ENCODE results near the gene ACAA2.
"Not testable (repeated sequence)": the region's sequence is repeated elsewhere in the genome, so short reads cannot be mapped to it uniquely, and the experiment has no call there.

Gene ACAA2

GRCh38 chr18:49844903-49845302 is 31.6 kb upstream of the ACAA2 start:
- DNase-seq (ENCODE audit: low read depth in 3 of 3): no peak

DNA sequence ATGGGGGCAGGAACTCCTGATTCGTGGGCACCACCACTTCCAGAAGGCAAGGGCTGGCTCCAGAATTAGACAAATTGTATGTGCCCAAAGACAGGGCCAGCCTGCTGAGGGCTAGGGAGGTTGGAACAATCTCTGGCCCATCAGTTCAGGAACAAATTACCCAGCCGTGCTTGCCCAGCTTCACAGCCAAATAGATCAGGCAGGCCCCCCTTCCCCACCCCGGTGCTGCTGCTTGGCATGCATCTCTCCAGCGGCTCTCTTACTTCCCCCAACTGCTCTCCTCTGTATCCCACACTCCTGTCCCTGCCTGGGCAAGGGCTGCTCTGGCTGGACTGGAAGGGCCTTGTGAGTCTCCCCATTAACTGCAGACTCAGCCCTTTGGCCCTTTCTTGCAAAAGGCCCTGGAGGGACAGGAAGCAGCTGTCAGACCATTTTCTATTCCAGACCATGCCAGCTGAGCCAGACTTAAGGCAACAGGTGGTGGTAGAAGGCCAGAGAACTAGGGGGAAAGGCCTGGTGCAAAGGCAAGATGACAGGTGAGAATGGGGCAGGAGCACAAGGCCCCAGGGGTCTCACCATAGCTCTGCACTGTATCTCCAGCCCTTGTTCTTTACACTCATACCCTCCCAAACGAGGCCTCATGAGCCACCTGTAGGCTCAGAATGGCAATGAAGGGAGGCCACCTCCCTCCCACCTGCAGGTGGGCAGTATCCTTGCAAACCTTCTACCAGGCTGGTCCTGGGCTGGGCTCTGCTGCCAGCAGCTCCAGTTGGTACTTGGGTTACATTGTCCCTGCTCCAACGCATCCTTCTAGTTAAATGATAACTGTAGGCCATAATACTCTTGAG is 30.7 kb upstream of the ACAA2 start:
- no peak for DNase-seq (ENCODE audit: low read depth in 3 of 3)

DNA sequence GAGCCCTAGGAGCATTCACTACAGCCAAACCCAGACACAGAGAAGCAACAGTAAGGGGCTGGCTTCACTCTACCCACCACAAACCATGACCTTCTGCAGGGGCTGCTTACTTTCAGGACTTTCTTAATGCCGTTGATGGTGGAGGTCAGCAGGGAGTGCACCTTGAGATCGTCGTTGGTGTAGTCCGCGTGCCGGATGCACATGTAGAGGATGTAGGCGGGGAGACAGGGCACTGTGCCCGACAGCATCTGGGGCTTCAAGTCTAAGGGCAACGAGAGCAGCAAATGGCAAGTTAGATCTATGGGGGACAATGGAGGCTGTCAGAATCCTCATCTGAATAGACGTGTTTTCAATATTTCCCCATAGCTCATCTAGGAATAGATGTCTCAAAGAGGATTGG is 29.8 kb upstream of the ACAA2 start:
- no peak for DNase-seq (ENCODE audit: low read depth in 3 of 3)

- no peak for DNase-seq (ENCODE audit: low read depth in 3 of 3)
Observed at GRCh38 chr18:49842656-49843055, 29.3 kb upstream of the ACAA2 start.

- DNase-seq (ENCODE audit: low read depth in 3 of 3): no peak
Observed at GRCh38 chr18:49841236-49842217, 28.2 kb upstream of the ACAA2 start.

DNA sequence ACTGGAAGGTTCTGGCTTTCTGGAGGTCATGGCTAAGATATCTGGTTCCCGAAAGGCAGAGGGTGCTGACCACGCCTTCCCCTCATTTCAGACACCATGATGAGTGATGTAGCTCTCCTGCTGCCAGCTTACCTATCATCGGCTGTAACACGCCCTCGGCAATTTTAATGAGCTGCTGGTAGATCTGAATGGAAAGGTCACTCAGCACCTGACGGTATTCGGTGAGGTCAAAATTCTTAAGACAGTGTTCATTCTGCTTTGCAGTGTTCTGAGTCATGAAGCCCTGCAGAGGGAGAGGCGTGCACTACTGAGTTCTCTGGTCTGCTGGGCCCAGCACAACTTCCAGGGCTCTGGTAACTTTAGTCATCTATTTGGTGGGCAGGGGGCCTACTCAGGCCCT is 25.7 kb upstream of the ACAA2 start:
- no peak for DNase-seq (ENCODE audit: low read depth in 3 of 3)

- no peak for DNase-seq (ENCODE audit: low read depth in 3 of 3)
Observed at GRCh38 chr18:49838381-49838780, 25.0 kb upstream of the ACAA2 start.

- DNase-seq (ENCODE audit: low read depth in 3 of 3): no peak
Observed at GRCh38 chr18:49837889-49838288, 24.6 kb upstream of the ACAA2 start.

DNA sequence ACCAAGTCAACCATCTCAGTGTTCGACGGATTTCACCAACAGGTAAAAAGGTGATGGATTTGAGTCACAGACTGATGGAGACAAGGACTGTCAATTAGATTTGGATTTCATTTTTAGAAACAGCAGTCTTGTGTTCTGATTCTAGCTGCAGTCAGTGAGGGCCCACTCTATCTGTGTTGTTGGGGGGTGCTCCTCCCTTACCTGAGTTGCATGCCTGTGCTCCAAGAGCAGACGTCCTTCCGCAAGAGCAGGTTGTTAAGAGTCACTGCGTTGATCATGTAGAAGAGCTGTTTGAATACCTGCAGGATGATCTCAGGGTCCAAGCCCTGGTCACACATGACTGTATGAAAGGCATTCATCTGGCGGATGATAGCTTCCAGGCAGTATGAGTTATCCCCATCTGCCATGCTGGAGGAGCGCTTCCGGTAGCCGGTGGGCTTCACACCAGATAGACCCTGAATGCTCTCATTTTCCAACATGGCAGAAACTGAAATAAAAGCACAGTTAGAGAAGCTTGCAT is 24.0 kb upstream of the ACAA2 start:
- not testable (repeated sequence) for DNase-seq (ENCODE audit: low read depth in 3 of 3)

DNA sequence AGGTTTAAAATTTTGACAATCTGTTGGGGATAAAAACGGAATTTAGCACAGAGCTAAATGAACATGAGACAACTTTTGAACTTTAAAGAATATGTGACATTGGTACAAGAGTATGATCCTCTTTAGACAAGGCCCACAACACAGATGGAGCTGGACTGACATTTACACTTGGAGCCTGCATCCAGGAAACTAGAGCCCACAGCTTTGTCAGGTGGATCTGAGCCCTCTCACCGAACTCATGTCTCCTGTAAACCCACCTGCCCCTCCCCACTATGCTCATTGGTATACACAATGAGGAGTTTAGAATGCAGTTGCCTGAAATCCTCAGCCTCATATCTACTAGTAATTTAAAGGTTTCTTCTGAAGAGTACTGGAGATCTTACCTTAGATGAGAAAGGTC is 22.1 kb upstream of the ACAA2 start:
- no peak for DNase-seq (ENCODE audit: low read depth in 3 of 3)

DNA sequence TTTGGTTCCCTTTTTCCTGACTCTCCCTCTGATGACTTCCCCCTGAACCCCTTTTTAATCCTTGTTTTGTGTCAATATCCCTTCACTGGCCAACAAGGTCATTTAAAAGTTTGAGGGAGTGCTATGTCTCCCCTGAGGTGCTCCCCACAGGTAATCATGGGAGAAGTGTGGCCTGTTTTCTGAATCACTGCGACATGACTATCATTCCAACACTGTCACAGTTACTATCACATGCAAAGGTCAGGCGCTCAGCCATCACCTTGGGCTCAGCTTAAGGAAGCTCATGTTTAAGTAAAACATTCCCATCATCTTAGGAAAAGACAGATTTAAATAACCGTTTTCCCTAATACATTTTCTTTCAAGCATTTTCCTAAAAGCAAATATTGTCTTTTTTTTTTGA is 20.9 kb upstream of the ACAA2 start:
- no peak for DNase-seq (ENCODE audit: low read depth in 3 of 3)

GRCh38 chr18:49833814-49834213 is 20.5 kb upstream of the ACAA2 start:
- no peak for DNase-seq (ENCODE audit: low read depth in 3 of 3)

DNA sequence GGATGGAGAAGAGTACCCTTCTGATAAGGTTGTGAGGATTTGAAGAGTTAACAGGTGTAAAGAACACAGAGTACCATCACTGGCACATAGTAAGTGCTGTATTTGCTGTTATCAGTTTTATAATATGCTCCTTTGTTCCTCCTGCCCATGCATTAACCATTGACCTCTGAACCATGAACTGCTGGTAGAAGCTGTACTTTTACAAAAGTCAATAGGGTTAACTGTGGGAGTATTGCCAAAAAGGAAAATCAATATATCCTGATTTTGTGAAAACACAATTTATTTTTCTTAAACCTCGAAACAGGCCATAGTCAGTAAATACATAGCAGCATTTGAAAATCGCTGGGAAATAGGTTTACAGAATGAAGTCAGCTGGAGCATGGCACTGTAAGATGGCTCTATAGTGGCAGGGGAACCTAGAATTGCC is 18.9 kb upstream of the ACAA2 start:
- DNase-seq (ENCODE audit: low read depth in 3 of 3): no peak

GRCh38 chr18:49827996-49828395 is 14.7 kb upstream of the ACAA2 start:
- no peak for DNase-seq (ENCODE audit: low read depth in 3 of 3)

- peak in 2 of 3 donors; percentile 20 to 31 for DNase-seq (ENCODE audit: low read depth in 3 of 3)
Observed at GRCh38 chr18:49819823-49820671, 6.7 kb upstream of the ACAA2 start.

GRCh38 chr18:49819071-49819662 is 5.8 kb upstream of the ACAA2 start:
- no peak for DNase-seq (ENCODE audit: low read depth in 3 of 3)

- no peak for DNase-seq (ENCODE audit: low read depth in 3 of 3)
Observed at GRCh38 chr18:49817947-49818346, 4.6 kb upstream of the ACAA2 start.

GRCh38 chr18:49815927-49816326 is 2.6 kb upstream of the ACAA2 start:
- no peak for DNase-seq (ENCODE audit: low read depth in 3 of 3)

DNA sequence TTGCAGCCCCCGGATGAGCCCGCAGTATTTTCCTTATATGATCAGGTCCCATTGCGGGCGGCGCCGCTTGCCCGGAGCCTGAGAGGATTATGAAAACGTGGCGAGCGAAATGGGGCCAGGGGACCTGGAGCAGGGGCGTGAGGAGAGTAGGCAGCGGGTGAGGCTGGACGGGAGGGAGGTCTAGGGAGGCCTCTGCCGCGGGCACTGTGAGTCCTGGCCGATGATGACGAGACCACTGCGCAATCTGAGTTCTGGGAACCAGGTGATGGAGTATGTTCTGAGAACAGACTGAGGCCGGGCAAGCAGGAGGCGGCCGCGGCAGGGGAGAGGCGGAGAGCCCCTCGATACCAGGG is 790 bp upstream of the ACAA2 start:
- peak; percentile 29 to 59 (median 44) for DNase-seq (ENCODE audit: low read depth in 3 of 3)

DNA sequence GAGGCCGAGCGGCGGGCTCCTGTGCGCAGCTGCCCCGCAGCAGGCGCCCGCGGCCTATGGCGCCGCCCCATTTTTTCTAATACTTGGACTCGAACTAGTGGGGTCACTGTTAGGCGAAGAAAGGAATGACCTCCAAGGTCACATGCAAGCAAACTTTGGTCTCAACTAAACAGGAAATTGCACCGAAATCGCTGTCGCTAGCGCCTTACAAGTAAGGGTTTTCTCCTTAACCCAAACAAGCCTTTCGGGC is 339 bp downstream of the ACAA2 start:
- no peak for DNase-seq (ENCODE audit: low read depth in 3 of 3)

DNA sequence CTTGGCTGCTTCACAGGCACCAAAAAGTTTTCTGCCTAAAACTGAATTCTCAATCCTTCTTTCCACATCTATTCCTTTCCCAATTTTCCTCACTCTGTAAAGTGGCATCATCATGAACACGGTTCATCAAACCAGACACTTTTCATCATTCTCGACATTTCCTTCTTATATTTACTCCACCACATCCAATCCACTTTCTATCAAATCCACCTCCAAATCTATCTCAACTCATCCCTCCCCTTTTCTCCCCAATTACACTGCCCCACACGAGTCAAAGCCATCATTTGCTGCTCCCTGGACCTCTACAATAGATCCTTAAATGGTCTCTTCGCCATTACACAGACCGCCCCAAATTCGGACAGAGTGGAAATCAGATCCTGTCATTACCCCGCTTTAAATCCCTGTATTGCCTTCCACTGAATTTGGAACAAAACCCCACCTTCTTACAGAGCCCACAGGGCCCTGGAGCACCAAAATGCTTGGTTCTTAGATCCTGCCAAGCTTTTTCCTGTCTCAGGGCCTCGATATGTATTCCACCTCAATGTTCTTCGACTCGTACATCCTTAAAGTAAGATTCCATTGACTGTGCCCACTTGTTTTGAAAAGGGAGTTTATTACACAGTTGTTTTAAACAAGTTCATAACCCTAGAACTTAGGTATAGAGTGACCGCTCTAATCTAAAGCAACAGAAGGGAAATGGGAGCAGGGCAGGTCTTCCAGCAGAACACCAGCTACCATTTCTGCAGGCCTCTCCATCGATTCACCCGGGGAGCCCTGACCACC is 856 bp downstream of the ACAA2 start:
- DNase-seq (ENCODE audit: low read depth in 3 of 3): no peak

All from stimulated activated CD4-positive, alpha-beta T cell treated with anti-CD3 and anti-CD28 coated beads, TNF-alpha, amount 100 ng/mL, for 48 hours (primary cell).